Heart left ventricle (tissue), 16 donors: ENCODE measurements around the gene ABL1. TPM values are rescaled to one million over a fixed set of nuclear protein-coding genes. Genes with fewer than 3 reads are reported as not detected.

Source experiments
- ATAC-seq, 4 donors: fragments of 200-7000 bp; cut with Tn5 transposase; one replicate each; pipeline ENCODE4 v1.9.1; 2020 to 2022; ENCODE audit warnings: moderate library complexity in 4 of 4, mild to moderate bottlenecking in 3 of 4, moderate number of reproducible peaks in 1 of 4
- DNase-seq, 5 donors: peaks; one replicate each; pipeline ENCODE4 v3.0.0-alpha.2; 2020
- H3K27ac ChIP-seq, 12 donors: fragments of 200-600 bp; sonication (generic) in 4 of 12; one replicate each; pipeline versions ENCODE4 v1.5.0 to v1.8.0; 2016 to 2022; ENCODE audit warnings: mild to moderate bottlenecking in 2 of 12
- H3K27me3 ChIP-seq, 9 donors: fragments of 200-600 bp; sonication (generic) in 2 of 9; one replicate each; pipeline versions ENCODE4 v1.5.1 to v1.8.0; 2016 to 2022; ENCODE audit warnings: mild to moderate bottlenecking in 3 of 9
- H3K36me3 ChIP-seq, 9 donors: fragments of 200-600 bp; sonication (generic) in 2 of 9; one replicate each; pipeline versions ENCODE4 v1.5.0 to v1.8.0; 2018 to 2022; ENCODE audit warnings: mild to moderate bottlenecking in 2 of 9
- H3K4me1 ChIP-seq, 12 donors: fragments of 200-600 bp; sonication (generic) in 4 of 12; one replicate each; pipeline versions ENCODE4 v1.5.0 to v1.8.0; 2016 to 2022; ENCODE audit warnings: mild to moderate bottlenecking in 3 of 12
- H3K4me3 ChIP-seq, 12 donors: fragments of 200-600 bp; sonication (generic) in 4 of 12; one replicate each; pipeline versions ENCODE4 v1.5.0 to v1.8.0; 2017 to 2022; ENCODE audit warnings: mild to moderate bottlenecking in 9 of 12, moderate library complexity in 4 of 12
- H3K9me3 ChIP-seq, 12 donors: fragments of 200-600 bp; sonication (generic) in 4 of 12; one replicate each; pipeline versions ENCODE4 v1.5.0 to v1.8.0; 2016 to 2022; ENCODE audit warnings: mild to moderate bottlenecking in 1 of 12
- CTCF ChIP-seq, 12 donors: fragments of 200-600 bp; sonication (generic) in 4 of 12; IDR thresholded peaks; one replicate each; pipeline versions ENCODE4 v1.5.0 to v1.8.0; 2018 to 2022; ENCODE audit warnings: antibody characterized with exemption in 12 of 12, mild to moderate bottlenecking in 5 of 12
- POLR2A ChIP-seq, 2 donors: fragments of 450-650 bp; IDR thresholded peaks; one replicate each; pipeline ENCODE4 v1.6.1; 2017; ENCODE audit warnings: antibody characterized with exemption in 2 of 2, mild to moderate bottlenecking in 2 of 2, moderate library complexity in 2 of 2
- WGBS, 4 donors: extraction: QIAGEN DNeasy Blood & Tissue Kit in 2 of 4; methylation state at CpG; one replicate each; pipeline versions ENCODE4 v1.1.5 to v1.1.7; 2013 to 2018; 5-methylcytosine and 5-hydroxymethylcytosine counted together
- intact Hi-C, 10 donors: fragments of 100-400 bp; cut with DNase I; formaldehyde crosslinking; loops; one replicate each; pipeline versions ENCODE4 v1.11.1 to v1.14.2; 2022
- polyA plus RNA-seq, 2 donors: library from polyadenylated mRNA; stranded (reverse); fragments of 200-250 nt; gene quantifications; one replicate each; pipeline ENCODE4 v1.2.3, GENCODE V29; 2013
- total RNA-seq, 9 donors: library from RNA; depleted of rRNA in 2 of 9; stranded (reverse); fragments of >200 nt in 2 of 9; fragmentation: NEBNext Ultra II Directional in 3 of 9; extraction: Animal tissue kit (Norgen Biotek cat#: 25700) in 3 of 9; gene quantifications; one replicate each; pipeline versions ENCODE4 v1.1.0 to v1.2.4, GENCODE V29; 2016 to 2023
- donor health status: ischemic (EF 13 %, LVEDD 7.1; RV severe dilation, severe dysfunction).
- donor health status: healthy with polysubstance abuse.
- donor health status: DM: no; HTN: yes; CAD: no.
- donor health status: DM: no; HTN: no; CAD: no.
- donor health status: ischemic (EF 25% LVEDD 6.9; RV normal size, moderate dysfunction).
- donor health status: ischemic (EF 25% LVEDD 5.7; RV mildly dilated, moderate dysfunction).
- donor health status: healthy.
- donor health status: DM: yes; HTN: yes; CAD: no.
- donor health status: ischemic (EF 35%, LVEDD 5.7; RV mildly dilated, moderate dysfunction).
- donor health status: nonischemic (EF 11% LVEDD 7.7; RV severe dilation, severe dysfunction).
- donor health status: DM: yes; HTN: yes; CAD: no.
- donor health status: PGD.
- donor health status: ischemic (EF 29% LVEDD 5.4; RV normal size, mild dysfunction).
- donor health status: nonischemic (EF 23%, LVEDD 6.1; RV moderate dilation, normal function).

ABL1 gene
- total and polyA plus RNA-seq, 11 donors: 13.2 to 49.8 (median 33.8) TPM

GRCh38 chr9:130921989-130922892, 87.2 kb downstream of the ABL1 start:
- H3K27ac ChIP-seq: no peak overlapping the region
- ATAC-seq (no peak), DNase-seq (no peak)
- TF ChIP-seq POLR2A (IDR thresholded peaks at IDR 0.05) (no peak), CTCF (IDR thresholded peaks at IDR 0.05) (no peak)
- peaks cover 0 to 5% (median 0%) of the 10 kb centered on the region in 12 donors for H3K4me1 ChIP-seq
- WGBS, 4 donors: 72 to 84% (median 79%) methylated on average over 31 of the region's 31 CpGs
- H3K27me3 ChIP-seq: peaks cover 0 to 34% (median 3%) of the 10 kb centered on the region in 9 donors
- H3K36me3 ChIP-seq: no peaks in the 10 kb centered on the region
- no peak overlapping the region for H3K4me3 ChIP-seq
- H3K9me3 ChIP-seq: no peaks in the 10 kb centered on the region
- intact Hi-C loops: no loop called here

GRCh38 chr9:130922893-130923610, 88.0 kb downstream of the ABL1 start:
- intact Hi-C loops: no loop called here
- Histone ChIP-seq H3K27ac (no peak overlapping the region), H3K4me3 (no peak overlapping the region), H3K9me3 (no peaks in the 10 kb centered on the region), H3K36me3 (no peaks in the 10 kb centered on the region), H3K27me3 (peaks cover 0 to 29% (median 3%) of the 10 kb centered on the region in 9 donors), H3K4me1 (peaks cover 0 to 5% (median 0%) of the 10 kb centered on the region in 12 donors)
- 72 to 80% (median 79%) methylated on average over 16 of the region's 16 CpGs for WGBS, 4 donors
- no peak for TF ChIP-seq CTCF (IDR thresholded peaks at IDR 0.05)
- TF ChIP-seq POLR2A (IDR thresholded peaks at IDR 0.05): no peak
- no peak for DNase-seq
- ATAC-seq: no peak

GRCh38 chr9:130923611-130924447, 88.8 kb downstream of the ABL1 start:
- Histone ChIP-seq H3K9me3 (no peaks in the 10 kb centered on the region), H3K4me1 (peaks cover 0 to 11% (median 1%) of the 10 kb centered on the region in 12 donors), H3K36me3 (no peaks in the 10 kb centered on the region), H3K27me3 (peaks cover 0 to 28% (median 3%) of the 10 kb centered on the region in 9 donors), H3K27ac (no peak overlapping the region), H3K4me3 (no peak overlapping the region)
- WGBS, 4 donors: 78 to 89% (median 86%) methylated on average over 22 to 42 of the region's 42 CpGs
- no peak for TF ChIP-seq POLR2A (IDR thresholded peaks at IDR 0.05)
- TF ChIP-seq CTCF (IDR thresholded peaks at IDR 0.05): no peak
- ATAC-seq (no peak), DNase-seq (no peak)
- intact Hi-C loops: no loop called here
